Measurements from ENCODE around the gene PSTPIP1.

The PSTPIP1 gene

GRCh38 chr15:77046704-77047412 lies 51.9 kb downstream of the PSTPIP1 start:
- no peak for DNase-seq

GRCh38 chr15:77048135-77048876 lies 53.4 kb downstream of the PSTPIP1 start:
- no peak for DNase-seq

- DNase-seq = no peak
Measured at GRCh38 chr15:77052556-77052955, 57.6 kb downstream of the PSTPIP1 start.

GRCh38 chr15:77053709-77054108 lies 58.8 kb downstream of the PSTPIP1 start:
- DNase-seq = no peak

GRCh38 chr15:77057072-77057471 lies 62.1 kb downstream of the PSTPIP1 start:
- DNase-seq = no peak

- DNase-seq = no peak
Measured at GRCh38 chr15:77057685-77058084, 62.8 kb downstream of the PSTPIP1 start.

GRCh38 chr15:77058468-77058867 lies 63.5 kb downstream of the PSTPIP1 start:
- no peak for DNase-seq

GRCh38 chr15:77059786-77060361 lies 64.9 kb downstream of the PSTPIP1 start:
- DNase-seq = no peak

- DNase-seq = no peak
Measured at GRCh38 chr15:77060546-77060945, 65.6 kb downstream of the PSTPIP1 start.

GRCh38 chr15:77063249-77063648 lies 68.3 kb downstream of the PSTPIP1 start:
- no peak for DNase-seq

- no peak for DNase-seq
Measured at GRCh38 chr15:77064063-77064462, 69.1 kb downstream of the PSTPIP1 start.

- DNase-seq = no peak
Measured at GRCh38 chr15:77064539-77065308, 69.8 kb downstream of the PSTPIP1 start.

GRCh38 chr15:77066971-77067690 lies 72.2 kb downstream of the PSTPIP1 start:
- DNase-seq = no peak

- DNase-seq = no peak
Measured at GRCh38 chr15:77067691-77068367, 72.9 kb downstream of the PSTPIP1 start.

GRCh38 chr15:77068633-77069032 lies 73.7 kb downstream of the PSTPIP1 start:
- no peak for DNase-seq

- DNase-seq = no peak
Measured at GRCh38 chr15:77069521-77070121, 74.7 kb downstream of the PSTPIP1 start.

- DNase-seq = no peak
Measured at GRCh38 chr15:77070180-77070494, 75.2 kb downstream of the PSTPIP1 start.

- DNase-seq = peak; percentile 91
Measured at GRCh38 chr15:77070495-77071304, 75.8 kb downstream of the PSTPIP1 start, which contains the start of gene TSPAN3. TSPAN3 (minus strand) TSS chr15:77071109; CDS start chr15:77070954, 155 bp downstream.

- DNase-seq = no peak
Measured at GRCh38 chr15:77071305-77072223, 76.6 kb downstream of the PSTPIP1 start.

GRCh38 chr15:77074350-77074749 lies 79.4 kb downstream of the PSTPIP1 start:
- no peak for DNase-seq
